Inflammatory macrophage (primary cell): ENCODE measurements around the gene RNF44.

ENCODE experiments used
- DNase-seq, 2 donors: peaks; one replicate each; pipeline ENCODE4 v3.0.0-alpha.2; 2020 to 2022
- total RNA-seq, 18 experiments: gene quantifications; one replicate each; lab custom pipeline; 2026; ENCODE audit warnings: mixed read lengths in 6 of 18, inconsistent platforms in 2 of 18; lab: John Stamatoyannopoulos, UW

Gene RNF44
- total RNA-seq, result 1.8 to 22.6 (median 6.9) reads per million in 18 experiments

- DNase-seq, result peak; percentile 96 to 97
These were observed at the start of gene RNF44 for GRCh38 chr5:176536902-176537553. TSS of gene RNF44 (minus strand) at chr5:176537402. CDS start at chr5:176532472, 4,930 bp downstream.

- no peak for DNase-seq
These were observed 45.9 kb upstream of the RNF44 start for GRCh38 chr5:176583076-176583475.

- DNase-seq, result no peak
These were observed 44.2 kb upstream of the RNF44 start for GRCh38 chr5:176581361-176581760.

- DNase-seq, result no peak
These were observed 42.1 kb upstream of the RNF44 start for GRCh38 chr5:176579323-176579722.

GRCh38 chr5:176578391-176578808 lies 41.2 kb upstream of the RNF44 start:
- DNase-seq, result no peak

- no peak for DNase-seq
These were observed 40.3 kb upstream of the RNF44 start for GRCh38 chr5:176577312-176578176.

- DNase-seq, result no peak
These were observed 38.6 kb upstream of the RNF44 start for GRCh38 chr5:176575488-176576422.

- DNase-seq, result no peak
These were observed 37.9 kb upstream of the RNF44 start for GRCh38 chr5:176575066-176575465.

- DNase-seq, result no peak
These were observed 37.0 kb upstream of the RNF44 start for GRCh38 chr5:176574297-176574591.

GRCh38 chr5:176573564-176574296 lies 36.5 kb upstream of the RNF44 start:
- peak; percentile 45 to 48 for DNase-seq

GRCh38 chr5:176570044-176570443 lies 32.8 kb upstream of the RNF44 start:
- peak in 1 of 2 donors; percentile 15 for DNase-seq

GRCh38 chr5:176568657-176569056 lies 31.5 kb upstream of the RNF44 start:
- no peak for DNase-seq

GRCh38 chr5:176565760-176566288 lies 28.6 kb upstream of the RNF44 start:
- no peak for DNase-seq

- DNase-seq, result no peak
These were observed 26.8 kb upstream of the RNF44 start for GRCh38 chr5:176564002-176564401.

- no peak for DNase-seq
These were observed 25.0 kb upstream of the RNF44 start for GRCh38 chr5:176562189-176562588.

- no peak for DNase-seq
These were observed 24.1 kb upstream of the RNF44 start for GRCh38 chr5:176561259-176561658.

- no peak for DNase-seq
These were observed 23.2 kb upstream of the RNF44 start for GRCh38 chr5:176560364-176560763.

- no peak for DNase-seq
These were observed 22.5 kb upstream of the RNF44 start for GRCh38 chr5:176559683-176560082.

GRCh38 chr5:176557846-176558245 lies 20.6 kb upstream of the RNF44 start:
- no peak for DNase-seq

- no peak for DNase-seq
These were observed 16.3 kb upstream of the RNF44 start for GRCh38 chr5:176553260-176554085.

GRCh38 chr5:176552332-176552869 lies 15.2 kb upstream of the RNF44 start:
- no peak for DNase-seq
